Activated gamma-delta T cell treated with anti-CD3 and anti-CD28 coated beads, Interleukin-2, amount 50 U/mL, for 16 hours (primary cell): ENCODE data around the gene LPCAT3.
A peak's percentile ranks its signal among the peaks of the same experiment; 100 is the strongest.
"Not testable (repeated sequence)": the region's sequence is repeated elsewhere in the genome, so short reads cannot be mapped to it uniquely, and the experiment has no call there.

ENCODE experiments used
- DNase-seq: peaks from one replicate; pipeline ENCODE4 v3.0.0-alpha.2; 2020; ENCODE audit warnings: low read depth

LPCAT3 gene

GRCh38 chr12:7018350-7019042 lies at the start of gene LPCAT3:
TSS of gene LPCAT3 (minus strand) at chr12:7018476. CDS start at chr12:7018424, 52 bp downstream.
- peak; percentile 95 for DNase-seq

GRCh38 chr12:7067096-7067495 lies 48.8 kb upstream of the LPCAT3 start:
- DNase-seq = no peak

GRCh38 chr12:7066596-7066995 lies 48.3 kb upstream of the LPCAT3 start:
- DNase-seq = no peak

- DNase-seq = no peak
Measured at GRCh38 chr12:7065073-7065623, 46.9 kb upstream of the LPCAT3 start.

- DNase-seq = no peak
Measured at GRCh38 chr12:7064516-7064915, 46.2 kb upstream of the LPCAT3 start.

- no peak for DNase-seq
Measured at GRCh38 chr12:7061596-7061995, 43.3 kb upstream of the LPCAT3 start.

GRCh38 chr12:7061138-7061537 lies 42.9 kb upstream of the LPCAT3 start:
- no peak for DNase-seq

- DNase-seq = no peak
Measured at GRCh38 chr12:7060353-7060954, 42.2 kb upstream of the LPCAT3 start, which contains the start of gene C1S. TSS of gene C1S (plus strand) at chr12:7060718. CDS start at chr12:7061913, 1,195 bp downstream.

- no peak for DNase-seq
Measured at GRCh38 chr12:7059780-7060179, 41.5 kb upstream of the LPCAT3 start.

- no peak for DNase-seq
Measured at GRCh38 chr12:7058850-7059395, 40.6 kb upstream of the LPCAT3 start.

GRCh38 chr12:7058163-7058845 lies 40.0 kb upstream of the LPCAT3 start:
- DNase-seq = no peak

- DNase-seq = not testable (repeated sequence)
Measured at GRCh38 chr12:7055736-7056135, 37.5 kb upstream of the LPCAT3 start.

- no peak for DNase-seq
Measured at GRCh38 chr12:7054925-7055324, 36.6 kb upstream of the LPCAT3 start.

- DNase-seq = not testable (repeated sequence)
Measured at GRCh38 chr12:7049973-7050372, 31.7 kb upstream of the LPCAT3 start.

GRCh38 chr12:7049445-7049951 lies 31.2 kb upstream of the LPCAT3 start:
- not testable (repeated sequence) for DNase-seq

GRCh38 chr12:7047306-7047705 lies 29.0 kb upstream of the LPCAT3 start:
- DNase-seq = no peak

- DNase-seq = no peak
Measured at GRCh38 chr12:7046383-7047105, 28.3 kb upstream of the LPCAT3 start.

GRCh38 chr12:7045913-7046312 lies 27.6 kb upstream of the LPCAT3 start:
- no peak for DNase-seq

GRCh38 chr12:7042842-7043241 lies 24.6 kb upstream of the LPCAT3 start:
- DNase-seq = no peak

- DNase-seq = no peak
Measured at GRCh38 chr12:7039403-7039802, 21.1 kb upstream of the LPCAT3 start.

- DNase-seq = no peak
Measured at GRCh38 chr12:7038591-7038990, 20.3 kb upstream of the LPCAT3 start.

GRCh38 chr12:7037411-7037810 lies 19.1 kb upstream of the LPCAT3 start:
- DNase-seq = not testable (repeated sequence)
